Heart right ventricle (tissue), 16 donors: ENCODE data around the gene ACTN2. TPM values are rescaled to one million over a fixed set of nuclear protein-coding genes. Genes with fewer than 3 reads are reported as not detected.

Experiments used
- ATAC-seq, 8 donors: fragments of 200-7000 bp; cut with Tn5 transposase; one replicate each; pipeline ENCODE4 v1.9.1; 2020; ENCODE audit warnings: mild to moderate bottlenecking in 8 of 8, moderate library complexity in 8 of 8, moderate number of reproducible peaks in 1 of 8
- DNase-seq, 2 donors: peaks; one replicate each; pipeline ENCODE4 v3.0.0-alpha.2; 2020
- H3K27ac ChIP-seq, 10 donors: fragments of 200-600 bp; sonication (generic) in 2 of 10; one replicate each; pipeline versions ENCODE4 v1.5.0 to v1.8.0; 2020 to 2022; ENCODE audit warnings: mild to moderate bottlenecking in 3 of 10
- H3K27me3 ChIP-seq, 7 donors: fragments of 200-600 bp; one replicate each; pipeline ENCODE4 v1.8.0; 2021 to 2022; ENCODE audit warnings: mild to moderate bottlenecking in 2 of 7
- H3K36me3 ChIP-seq, 9 donors: fragments of 200-600 bp; sonication (generic) in 1 of 9; one replicate each; pipeline versions ENCODE4 v1.5.0 to v1.8.0; 2020 to 2022; ENCODE audit warnings: mild to moderate bottlenecking in 2 of 9
- H3K4me1 ChIP-seq, 9 donors: fragments of 200-600 bp; sonication (generic) in 1 of 9; one replicate each; pipeline versions ENCODE4 v1.5.0 to v1.8.0; 2020 to 2022; ENCODE audit warnings: mild to moderate bottlenecking in 4 of 9
- H3K4me3 ChIP-seq, 10 donors: fragments of 200-600 bp; sonication (generic) in 2 of 10; one replicate each; pipeline versions ENCODE4 v1.5.0 to v1.8.0; 2020 to 2022; ENCODE audit warnings: mild to moderate bottlenecking in 7 of 10, moderate library complexity in 2 of 10
- H3K9me3 ChIP-seq, 11 donors: fragments of 200-600 bp in 10 of 11; sonication (generic) in 2 of 11; one replicate each; pipeline versions ENCODE4 v1.5.0 to v1.8.0; 2013 to 2022; ENCODE audit warnings: mild to moderate bottlenecking in 2 of 11, control low read depth in 1 of 11, moderate library complexity in 1 of 11
- WGBS, 2 donors: extraction: QIAGEN DNeasy Blood & Tissue Kit; methylation state at CpG; one replicate each; pipeline ENCODE4 v1.1.7; 2013; ENCODE audit warnings: inconsistent platforms in 1 of 2; 5-methylcytosine and 5-hydroxymethylcytosine counted together
- intact Hi-C, 10 donors: fragments of 100-400 bp; cut with DNase I; formaldehyde crosslinking; loops; one replicate each; pipeline versions ENCODE4 v1.11.1 to v1.14.2; 2022
- polyA plus RNA-seq, 2 donors: library from polyadenylated mRNA; stranded (reverse); fragments of 200-250 nt; gene quantifications; one replicate each; pipeline ENCODE4 v1.2.3, GENCODE V29; 2013
- total RNA-seq, 10 donors: library from RNA; stranded (reverse); fragmentation: NEBNext Ultra II Directional in 3 of 10; extraction: Animal tissue kit (Norgen Biotek cat#: 25700) in 3 of 10; gene quantifications; one replicate each; pipeline versions ENCODE4 v1.2.1 to v1.2.4, GENCODE V29; 2021 to 2023
- TF ChIP-seq, protein P1 (sequence below), 9 donors: fragments of 200-600 bp; sonication (generic) in 2 of 9; IDR thresholded peaks; one replicate each; pipeline versions ENCODE4 v1.5.0 to v1.8.0; 2021 to 2022; ENCODE audit warnings: antibody characterized with exemption in 9 of 9, mild to moderate bottlenecking in 5 of 9, moderate library complexity in 1 of 9
- donor health status: Arrhythmogenic right ventricular cardiomyopathy.
- donor health status: ischemic (EF 13 %, LVEDD 7.1; RV severe dilation, severe dysfunction).
- donor health status: healthy with polysubstance abuse.
- donor health status: DM: no; HTN: yes; CAD: no.
- donor health status: DM: no; HTN: no; CAD: no.
- donor health status: ischemic (EF 25% LVEDD 6.9; RV normal size, moderate dysfunction).
- donor health status: ischemic (EF 25% LVEDD 5.7; RV mildly dilated, moderate dysfunction).
- donor health status: healthy.
- donor health status: DM: yes; HTN: yes; CAD: no.
- donor health status: Ischemic cardiomyopathy.
- donor health status: ischemic (EF 35%, LVEDD 5.7; RV mildly dilated, moderate dysfunction).
- donor health status: nonischemic (EF 11% LVEDD 7.7; RV severe dilation, severe dysfunction).
- donor health status: DM: yes; HTN: yes; CAD: no.
- donor health status: PGD.
- donor health status: ischemic (EF 29% LVEDD 5.4; RV normal size, mild dysfunction).
- donor health status: nonischemic (EF 23%, LVEDD 6.1; RV moderate dilation, normal function).

The ACTN2 gene
- total and polyA plus RNA-seq, 12 donors, result 599 to 4,290 (median 3,278) TPM

DNA sequence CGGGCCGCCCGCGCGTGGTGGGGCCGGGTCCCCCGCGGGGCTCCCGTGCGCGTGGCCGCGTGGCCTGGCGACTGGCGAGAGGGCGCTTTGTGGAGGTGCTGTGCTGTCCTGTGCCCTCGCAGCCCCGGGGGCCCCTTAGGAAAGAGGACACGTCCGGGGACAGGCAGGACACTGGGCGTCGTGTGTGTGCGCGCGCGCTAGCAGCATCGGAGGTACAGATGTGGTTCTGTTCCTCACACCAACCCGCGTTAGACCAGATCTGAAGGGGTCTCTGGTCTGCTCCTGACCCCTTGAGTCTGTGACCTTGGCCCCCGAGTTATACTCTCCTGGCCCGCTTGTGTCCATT, 489 bp downstream of the ACTN2 start:
- ATAC-seq, result peak; percentile 2 to 46 (median 9)
- WGBS, 2 donors, result 4 to 6% methylated on average over 31 of the region's 31 CpGs
- Histone ChIP-seq H3K27ac (peak overlapping the region; percentile 87 to 99 (median 95)), H3K9me3 (peaks cover 0 to 8% (median 0%) of the 10 kb centered on the region in 11 donors), H3K36me3 (no peaks in the 10 kb centered on the region), H3K4me3 (peak overlapping the region; percentile 42 to 74 (median 64)), H3K27me3 (peaks cover 0 to 44% (median 6%) of the 10 kb centered on the region in 7 donors), H3K4me1 (peaks cover 0 to 15% (median 4%) of the 10 kb centered on the region in 9 donors)
- peak in 1 of 2 donors; percentile 34 for DNase-seq
- TF ChIP-seq, protein P1, sequence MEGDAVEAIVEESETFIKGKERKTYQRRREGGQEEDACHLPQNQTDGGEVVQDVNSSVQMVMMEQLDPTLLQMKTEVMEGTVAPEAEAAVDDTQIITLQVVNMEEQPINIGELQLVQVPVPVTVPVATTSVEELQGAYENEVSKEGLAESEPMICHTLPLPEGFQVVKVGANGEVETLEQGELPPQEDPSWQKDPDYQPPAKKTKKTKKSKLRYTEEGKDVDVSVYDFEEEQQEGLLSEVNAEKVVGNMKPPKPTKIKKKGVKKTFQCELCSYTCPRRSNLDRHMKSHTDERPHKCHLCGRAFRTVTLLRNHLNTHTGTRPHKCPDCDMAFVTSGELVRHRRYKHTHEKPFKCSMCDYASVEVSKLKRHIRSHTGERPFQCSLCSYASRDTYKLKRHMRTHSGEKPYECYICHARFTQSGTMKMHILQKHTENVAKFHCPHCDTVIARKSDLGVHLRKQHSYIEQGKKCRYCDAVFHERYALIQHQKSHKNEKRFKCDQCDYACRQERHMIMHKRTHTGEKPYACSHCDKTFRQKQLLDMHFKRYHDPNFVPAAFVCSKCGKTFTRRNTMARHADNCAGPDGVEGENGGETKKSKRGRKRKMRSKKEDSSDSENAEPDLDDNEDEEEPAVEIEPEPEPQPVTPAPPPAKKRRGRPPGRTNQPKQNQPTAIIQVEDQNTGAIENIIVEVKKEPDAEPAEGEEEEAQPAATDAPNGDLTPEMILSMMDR (IDR thresholded peaks at IDR 0.05), result no peak
- intact Hi-C loops, result loop anchor here in 3 of 10 donors (5.0 kb wide), 3 partner anchors 61 to 79 kb away; no protein-coding TSS in a partner anchor

DNA sequence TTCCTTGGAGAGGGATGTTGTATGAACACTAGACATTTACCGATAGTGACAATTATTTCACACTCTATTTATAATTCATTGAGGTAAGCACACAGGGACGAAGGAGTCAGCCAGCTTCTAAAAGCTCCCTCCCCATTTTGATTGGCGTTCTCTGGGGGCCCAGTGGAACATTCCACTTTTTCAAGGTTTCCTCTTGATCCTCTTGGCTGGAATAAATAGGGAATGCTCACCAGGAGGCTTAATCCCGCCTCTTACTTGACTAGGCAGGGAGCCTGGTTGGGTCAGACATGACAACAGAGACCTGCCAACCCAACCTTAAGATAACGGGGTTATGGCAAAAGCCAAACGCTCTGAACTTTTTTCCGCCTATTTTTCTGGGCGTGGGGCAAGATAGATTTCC, 974 bp downstream of the ACTN2 start:
- WGBS, 2 donors, result 16 to 27% methylated on average over 8 of the region's 8 CpGs

DNA sequence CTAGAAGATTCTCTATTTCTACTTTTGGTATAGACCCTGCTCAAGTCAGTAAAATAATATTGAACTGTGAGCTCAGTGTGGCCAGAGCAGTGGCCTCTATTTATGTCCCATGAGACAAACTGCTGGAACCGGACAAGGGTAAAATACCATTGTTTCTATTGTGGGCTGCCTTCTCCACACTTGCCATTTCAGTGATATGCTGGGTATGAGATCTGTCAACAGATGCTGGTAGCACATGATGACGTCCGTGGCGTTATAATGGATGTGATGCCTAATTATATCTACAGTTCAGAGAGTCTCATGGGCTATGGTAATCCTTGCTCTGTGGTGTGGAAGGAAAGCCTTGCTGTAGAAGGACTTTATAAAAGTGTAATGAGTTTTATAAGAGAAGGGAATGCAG, 2.4 kb downstream of the ACTN2 start:
- TF ChIP-seq, protein P1 (IDR thresholded peaks at IDR 0.05), result no peak
- peaks cover 0 to 39% (median 6%) of the 10 kb centered on the region in 7 donors for H3K27me3 ChIP-seq
- H3K4me1 ChIP-seq, result peaks cover 0 to 21% (median 4%) of the 10 kb centered on the region in 9 donors
- ATAC-seq (peak; percentile 23 to 76 (median 70)), DNase-seq (peak in 1 of 2 donors; percentile 65)
- peak overlapping the region in 9 of 10 donors; percentile 42 to 74 (median 64) for H3K4me3 ChIP-seq
- peaks cover 0 to 8% (median 0%) of the 10 kb centered on the region in 11 donors for H3K9me3 ChIP-seq
- 32 to 46% methylated on average over 4 of the region's 4 CpGs for WGBS, 2 donors
- peak overlapping the region; percentile 87 to 99 (median 95) for H3K27ac ChIP-seq
- no peaks in the 10 kb centered on the region for H3K36me3 ChIP-seq
- intact Hi-C loops, result loop anchor here in 3 of 10 donors (5.0 kb wide), 3 partner anchors 59 to 81 kb away; no protein-coding TSS in a partner anchor

More for the DNA sequence above, 974 bp downstream of the ACTN2 start:
- H3K4me3 ChIP-seq, result peak overlapping the region; percentile 24 to 74 (median 64)
- H3K4me1 ChIP-seq, result peaks cover 0 to 17% (median 4%) of the 10 kb centered on the region in 9 donors
- H3K27ac ChIP-seq, result peak overlapping the region; percentile 87 to 99 (median 95)
- H3K9me3 ChIP-seq, result peaks cover 0 to 8% (median 0%) of the 10 kb centered on the region in 11 donors
- intact Hi-C loops, result loop anchor here in 3 of 10 donors (5.0 kb wide), 3 partner anchors 60 to 80 kb away; no protein-coding TSS in a partner anchor
- no peaks in the 10 kb centered on the region for H3K36me3 ChIP-seq
- DNase-seq (peak in 1 of 2 donors; percentile 55), ATAC-seq (peak; percentile 35 to 72 (median 63))
- H3K27me3 ChIP-seq, result peaks cover 0 to 39% (median 6%) of the 10 kb centered on the region in 7 donors
- TF ChIP-seq, protein P1 (IDR thresholded peaks at IDR 0.05), result no peak

DNA sequence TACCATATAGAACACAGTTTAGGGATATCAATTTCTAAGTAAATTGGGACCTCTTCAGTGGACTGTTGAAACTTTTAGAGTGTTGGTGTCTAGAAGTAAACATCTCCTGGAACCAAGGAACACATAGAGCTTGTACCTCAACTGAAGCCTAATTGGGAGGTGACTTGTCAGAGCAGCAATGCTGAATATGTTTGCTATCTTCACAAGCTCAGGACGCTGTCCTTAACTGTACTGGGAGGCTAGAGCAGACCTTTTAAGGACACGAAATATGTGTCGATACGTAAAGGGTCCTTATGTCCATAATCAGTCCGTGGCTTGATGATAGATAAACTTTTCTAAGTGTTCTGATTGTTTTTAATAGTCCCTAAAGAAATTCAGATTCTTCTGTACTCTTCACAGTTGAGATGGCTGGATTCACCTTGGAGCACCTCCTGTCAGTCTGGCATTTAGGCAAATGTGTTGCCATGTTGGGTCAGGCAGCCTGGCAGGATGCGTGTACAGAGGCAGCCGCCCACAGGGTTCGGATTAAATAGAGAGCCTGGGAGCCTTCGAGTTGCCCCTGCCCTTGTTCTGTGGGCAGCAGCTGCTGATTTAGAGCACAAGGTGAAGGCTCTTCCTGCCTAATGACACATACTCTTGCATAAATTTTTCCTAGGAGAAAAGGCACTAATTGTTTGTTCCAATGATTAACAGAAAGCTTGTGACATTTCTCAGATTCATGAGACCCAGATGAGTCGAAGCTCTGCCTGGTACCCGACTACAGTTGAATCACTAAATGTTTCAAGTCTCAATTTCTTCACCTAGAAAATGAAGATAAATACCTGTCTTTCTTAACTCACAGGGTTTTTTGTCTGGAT, 3.6 kb downstream of the ACTN2 start:
- TF ChIP-seq, protein P1 (IDR thresholded peaks at IDR 0.05), result no peak
- peak overlapping the region in 9 of 10 donors; percentile 19 to 74 (median 63) for H3K4me3 ChIP-seq
- peaks cover 0 to 8% (median 0%) of the 10 kb centered on the region in 11 donors for H3K9me3 ChIP-seq
- DNase-seq, result peak in 1 of 2 donors; percentile 28
- WGBS, 2 donors, result 50 to 51% methylated on average over 11 of the region's 11 CpGs
- intact Hi-C loops, result loop anchor here in 3 of 10 donors (5.0 kb wide), 3 partner anchors 57 to 83 kb away; no protein-coding TSS in a partner anchor
- peaks cover 0 to 38% (median 6%) of the 10 kb centered on the region in 7 donors for H3K27me3 ChIP-seq
- H3K36me3 ChIP-seq, result no peaks in the 10 kb centered on the region
- H3K4me1 ChIP-seq, result peaks cover 0 to 28% (median 4%) of the 10 kb centered on the region in 9 donors
- peak overlapping the region; percentile 62 to 99 (median 94) for H3K27ac ChIP-seq
- ATAC-seq, result peak in 6 of 8 donors; percentile 4 to 56 (median 40)
